NB4 (cell line): ENCODE results near the gene SPDYE16.
"Not testable (repeated sequence)": the region's sequence is repeated elsewhere in the genome, so short reads cannot be mapped to it uniquely, and the experiment has no call there.

ENCODE experiments used
- DNase-seq: peaks from one replicate; pipeline ENCODE4 v3.0.0; 2010; ENCODE audit warnings: low read depth
- H3K4me3 ChIP-seq: one replicate; pipeline ENCODE4 v1.5.1; 2011; ENCODE audit warnings: mild to moderate bottlenecking, low read depth, low read length, moderate library complexity

SPDYE16 gene

DNA sequence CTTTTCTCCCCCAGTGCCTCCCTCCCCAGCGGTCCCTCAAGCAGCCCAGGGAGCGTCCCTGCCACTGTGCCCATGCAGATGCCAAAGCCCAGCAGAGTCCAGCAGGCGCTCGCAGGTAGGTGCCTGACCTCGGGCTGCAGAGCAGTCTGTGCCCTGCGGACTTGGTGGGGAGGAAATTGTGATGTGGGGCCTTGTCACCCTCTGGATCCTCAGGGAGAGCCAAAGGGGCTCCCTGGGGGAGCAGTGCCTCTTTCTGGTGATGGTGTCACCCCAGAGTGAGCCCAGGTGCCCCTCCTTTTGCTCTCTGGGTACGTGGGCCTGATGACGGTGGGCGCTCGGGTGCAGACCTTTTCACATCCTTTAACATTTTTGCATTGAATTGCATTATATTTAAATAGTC lies 51.0 kb downstream of the SPDYE16 start:
- DNase-seq, H3K4me3 ChIP-seq: not testable (repeated sequence)

DNA sequence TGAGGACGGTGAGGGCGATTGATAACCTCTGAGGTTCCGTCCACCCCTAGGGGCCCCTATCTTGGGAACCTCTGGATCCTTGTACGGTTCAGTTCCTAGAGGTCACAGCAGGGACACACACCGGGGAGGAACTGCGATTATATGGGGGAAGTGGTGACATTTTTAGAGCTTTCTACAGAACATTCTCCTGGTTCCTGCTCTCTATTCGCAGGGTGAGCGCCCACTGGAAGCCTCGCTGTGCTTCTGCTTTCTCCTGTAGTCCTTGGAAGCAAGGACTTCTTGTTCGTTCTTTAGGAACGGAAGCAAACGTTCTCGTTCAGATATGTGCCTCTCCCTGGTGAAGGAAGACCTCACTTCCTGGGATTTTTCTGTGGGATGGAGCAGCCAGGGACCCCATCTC lies 55.1 kb downstream of the SPDYE16 start:
- DNase-seq, H3K4me3 ChIP-seq: not testable (repeated sequence)

DNA sequence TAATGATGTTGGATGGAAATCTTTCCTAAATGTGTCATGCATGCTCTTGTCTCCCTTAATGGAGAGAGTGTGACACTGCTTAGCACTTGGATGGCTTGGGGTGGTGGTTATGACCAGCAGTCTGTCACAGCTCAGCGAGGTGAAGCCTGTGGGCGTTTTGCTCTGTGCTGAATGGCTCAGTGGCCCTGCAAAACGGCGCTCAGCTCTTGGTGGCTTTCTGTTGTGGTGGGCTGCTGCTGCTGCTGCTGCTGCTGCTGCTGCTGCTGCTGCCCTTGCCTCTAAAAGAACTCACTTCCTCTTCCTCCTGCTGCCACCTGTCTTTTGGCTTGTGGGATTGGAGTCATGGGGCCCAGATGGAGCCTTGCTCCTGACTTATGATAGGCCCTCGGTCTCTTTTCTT lies 56.5 kb downstream of the SPDYE16 start:
- DNase-seq, H3K4me3 ChIP-seq: not testable (repeated sequence)

DNA sequence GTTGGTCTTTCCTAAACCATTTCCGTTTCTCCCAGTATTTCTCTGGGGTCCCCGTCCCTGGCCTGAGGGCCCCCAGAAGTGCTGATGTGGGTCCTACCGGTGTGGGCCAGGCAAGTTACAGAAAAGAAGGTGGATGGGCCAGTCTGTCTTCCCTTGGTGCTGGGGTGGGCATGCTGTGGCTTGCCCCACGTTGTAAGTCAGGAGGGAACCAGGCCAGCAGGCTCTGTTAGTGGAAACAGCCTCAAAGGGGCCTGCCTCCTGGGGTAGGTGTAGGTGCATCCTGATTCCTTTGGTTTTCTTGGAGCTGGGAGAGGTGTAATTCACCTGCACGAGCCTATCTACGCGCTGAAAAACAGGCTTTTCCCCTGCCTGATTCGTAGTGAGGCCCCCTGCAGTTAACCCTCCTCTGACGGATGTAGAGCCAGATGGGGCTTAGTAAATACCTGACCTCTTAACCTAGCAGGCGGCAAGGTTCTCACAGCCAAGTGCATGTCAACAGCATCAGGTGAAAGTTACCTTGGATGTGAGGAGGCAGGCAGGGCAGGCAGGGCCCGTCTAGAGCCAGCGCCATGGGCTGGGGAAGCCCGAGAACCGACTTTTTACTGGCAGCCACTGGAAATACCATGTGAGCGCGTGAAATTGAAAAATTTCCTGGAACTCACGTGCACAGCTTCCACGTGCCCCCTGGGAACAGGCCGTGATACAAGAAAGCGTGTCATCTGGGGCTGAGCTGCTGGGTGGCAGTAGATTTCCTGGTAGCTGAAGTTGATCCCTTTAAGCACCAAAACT lies 57.1 kb downstream of the SPDYE16 start:
- not testable (repeated sequence) for DNase-seq

DNA sequence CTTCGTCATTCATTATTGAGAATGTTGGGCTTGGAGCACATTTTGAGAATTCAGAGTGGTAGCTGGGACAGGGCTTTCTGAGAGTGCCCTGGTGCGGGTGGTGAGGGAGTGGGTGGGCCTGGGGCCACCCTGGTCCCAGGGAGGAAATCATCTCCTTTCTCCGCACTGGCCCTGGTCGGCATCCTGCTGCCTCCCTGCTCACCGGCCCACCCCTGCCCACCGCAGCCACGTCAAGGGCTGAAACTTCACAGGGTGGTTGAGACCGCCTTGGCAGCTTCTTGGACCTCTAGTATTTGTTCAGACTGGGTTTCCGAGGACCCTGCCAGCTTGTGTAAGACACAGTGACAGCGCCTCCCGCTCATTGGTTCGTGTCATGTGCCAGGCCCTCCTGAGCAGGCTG lies 58.6 kb downstream of the SPDYE16 start:
- DNase-seq, H3K4me3 ChIP-seq: not testable (repeated sequence)

More for the DNA sequence above, 57.1 kb downstream of the SPDYE16 start:
- not testable (repeated sequence) for H3K4me3 ChIP-seq

- DNase-seq, H3K4me3 ChIP-seq: not testable (repeated sequence)
Observed at GRCh38 chr7:76483081-76483480, 60.0 kb downstream of the SPDYE16 start.

GRCh38 chr7:76482660-76483059 lies 60.4 kb downstream of the SPDYE16 start:
- not testable (repeated sequence) for H3K4me3 ChIP-seq, DNase-seq
